NCI-H526 (cell line): ENCODE data around the gene CYP27C1.
A peak's percentile ranks its signal among the peaks of the same experiment; 100 is the strongest.

Experiments used
- DNase-seq, 2 experiments: peaks; one replicate each; lab custom pipeline; 2025; lab: John Stamatoyannopoulos, UW

The CYP27C1 gene

DNA sequence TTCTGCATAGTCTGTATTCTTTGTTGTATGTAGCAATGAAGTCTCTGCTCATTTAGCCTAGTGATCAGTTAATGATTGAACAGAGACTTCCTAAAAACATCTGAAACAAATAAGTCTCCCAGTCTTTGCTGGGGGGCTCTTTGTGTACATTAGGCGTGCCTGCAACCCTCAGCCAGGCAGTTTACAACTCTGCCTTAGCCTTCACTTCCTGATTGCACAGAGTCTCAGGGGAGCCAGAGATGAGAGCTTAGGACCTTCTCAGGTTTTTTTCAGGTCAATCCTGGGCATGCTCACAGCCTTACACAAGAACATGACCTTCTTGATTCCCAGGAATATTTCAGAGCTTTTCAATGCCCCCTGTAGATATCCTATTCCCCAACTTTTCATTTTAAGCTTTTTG is 69.1 kb downstream of the CYP27C1 start:
- no peak for DNase-seq

DNA sequence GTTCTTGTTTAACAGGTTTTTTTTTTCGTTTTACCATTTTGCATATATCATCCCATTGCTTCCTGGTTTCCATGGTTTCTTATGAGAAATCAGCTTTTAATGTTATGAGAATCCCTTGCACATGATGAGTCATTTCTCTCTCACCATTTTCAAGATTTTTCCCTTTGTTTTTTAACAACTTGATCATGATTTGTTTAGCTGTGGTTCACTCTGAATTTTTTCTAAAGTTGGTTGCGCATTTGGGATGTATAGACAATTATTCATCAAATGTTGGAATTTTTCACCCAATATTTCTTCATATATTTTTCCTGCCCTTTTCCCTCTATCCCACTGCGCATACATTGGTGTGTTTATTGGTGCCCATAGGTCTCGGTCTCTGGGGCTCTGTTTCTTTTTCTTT is 70.7 kb downstream of the CYP27C1 start:
- DNase-seq: no peak

DNA sequence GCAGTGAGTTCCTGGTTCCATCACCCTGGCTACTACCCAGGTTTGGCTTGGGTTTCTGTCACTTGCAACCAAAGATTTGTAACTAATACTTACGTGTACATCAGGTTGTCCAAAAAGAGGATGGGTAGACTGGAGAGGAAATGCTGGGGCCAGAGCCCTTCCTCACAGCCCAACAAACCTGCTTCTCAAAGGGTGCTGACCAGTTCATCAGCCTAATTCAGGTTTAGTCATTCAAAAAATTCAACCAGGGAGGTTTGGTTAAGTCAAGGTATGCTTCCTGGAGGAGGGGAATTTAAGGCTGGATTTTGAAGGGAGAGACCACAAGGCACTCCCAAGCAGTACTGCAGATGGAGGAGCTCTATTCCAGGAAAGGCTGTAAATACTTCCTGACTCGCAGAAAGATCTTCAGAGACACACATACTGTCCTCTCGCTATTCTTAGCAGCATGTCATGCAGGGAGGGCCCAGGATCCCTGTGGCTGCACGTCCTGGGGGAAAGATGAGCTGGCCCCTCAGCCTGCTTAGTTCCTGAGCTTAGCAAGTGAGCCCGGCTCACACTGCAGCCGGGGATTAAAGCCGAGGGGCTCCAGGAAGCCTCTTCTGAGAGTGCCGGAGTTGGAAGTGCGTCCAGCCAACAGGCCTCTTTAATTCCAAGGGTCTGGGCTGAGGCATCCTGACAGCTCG is 73.1 kb downstream of the CYP27C1 start:
- no peak for DNase-seq

DNA sequence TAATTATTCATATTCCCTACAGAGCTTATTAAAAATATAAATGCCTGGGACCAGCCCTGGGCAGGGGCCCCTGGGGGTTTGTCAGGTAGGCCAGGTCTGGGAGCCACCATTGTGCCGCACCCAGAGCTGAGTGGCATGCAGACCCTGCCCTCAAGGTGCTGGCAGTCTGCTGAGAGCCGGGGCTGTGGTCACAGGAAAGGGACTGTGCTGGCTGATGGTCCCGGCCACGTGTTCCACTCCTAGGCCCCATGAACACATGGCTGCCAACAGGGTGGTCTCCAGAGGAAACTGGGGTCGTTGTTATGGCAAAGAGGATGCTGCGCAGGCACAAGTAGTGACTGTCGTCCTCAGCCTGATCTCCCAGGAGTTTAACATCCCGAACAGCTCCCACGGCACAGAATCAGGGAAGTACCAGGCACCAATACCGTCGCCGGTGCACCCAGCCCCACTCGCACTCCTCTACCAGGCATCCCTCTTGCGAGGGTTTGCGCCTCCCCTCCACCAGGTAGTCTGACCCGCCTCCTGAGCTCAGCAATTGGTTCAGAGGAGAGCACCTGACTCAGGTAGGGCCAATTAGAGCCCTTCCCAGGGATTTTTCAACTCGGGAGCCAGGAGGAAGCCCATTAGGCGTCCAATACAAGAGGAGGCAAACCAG is 73.9 kb downstream of the CYP27C1 start:
- DNase-seq: no peak

DNA sequence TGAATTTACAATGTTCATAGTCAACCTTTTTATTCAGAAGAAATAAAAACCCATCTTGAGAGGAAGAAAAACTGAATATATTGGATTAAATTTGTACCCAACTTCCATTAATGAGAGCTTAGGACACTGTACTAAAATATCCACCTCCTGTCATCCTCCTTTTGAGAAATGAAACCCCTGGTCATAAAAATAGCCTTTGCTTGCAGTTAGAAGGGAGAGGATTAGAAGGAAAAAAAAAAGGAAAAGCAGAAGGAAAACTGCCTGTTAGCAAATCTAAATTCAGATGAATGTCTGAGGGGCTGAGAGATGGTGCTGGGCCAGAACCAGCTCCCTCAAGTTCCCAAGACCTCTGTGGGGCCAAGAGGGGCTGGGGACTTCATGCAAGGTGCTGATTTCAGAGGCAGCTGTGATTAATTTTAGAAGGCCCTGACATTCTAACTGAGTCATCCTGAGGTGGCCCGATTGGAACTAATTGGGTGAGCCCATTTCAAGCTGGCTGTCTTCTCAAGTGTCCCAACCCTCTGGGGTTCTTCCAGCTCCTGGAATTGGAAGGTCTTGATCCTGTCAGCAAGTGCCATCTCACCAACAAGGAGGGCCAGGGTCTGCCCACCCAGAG is 74.7 kb downstream of the CYP27C1 start:
- no peak for DNase-seq

DNA sequence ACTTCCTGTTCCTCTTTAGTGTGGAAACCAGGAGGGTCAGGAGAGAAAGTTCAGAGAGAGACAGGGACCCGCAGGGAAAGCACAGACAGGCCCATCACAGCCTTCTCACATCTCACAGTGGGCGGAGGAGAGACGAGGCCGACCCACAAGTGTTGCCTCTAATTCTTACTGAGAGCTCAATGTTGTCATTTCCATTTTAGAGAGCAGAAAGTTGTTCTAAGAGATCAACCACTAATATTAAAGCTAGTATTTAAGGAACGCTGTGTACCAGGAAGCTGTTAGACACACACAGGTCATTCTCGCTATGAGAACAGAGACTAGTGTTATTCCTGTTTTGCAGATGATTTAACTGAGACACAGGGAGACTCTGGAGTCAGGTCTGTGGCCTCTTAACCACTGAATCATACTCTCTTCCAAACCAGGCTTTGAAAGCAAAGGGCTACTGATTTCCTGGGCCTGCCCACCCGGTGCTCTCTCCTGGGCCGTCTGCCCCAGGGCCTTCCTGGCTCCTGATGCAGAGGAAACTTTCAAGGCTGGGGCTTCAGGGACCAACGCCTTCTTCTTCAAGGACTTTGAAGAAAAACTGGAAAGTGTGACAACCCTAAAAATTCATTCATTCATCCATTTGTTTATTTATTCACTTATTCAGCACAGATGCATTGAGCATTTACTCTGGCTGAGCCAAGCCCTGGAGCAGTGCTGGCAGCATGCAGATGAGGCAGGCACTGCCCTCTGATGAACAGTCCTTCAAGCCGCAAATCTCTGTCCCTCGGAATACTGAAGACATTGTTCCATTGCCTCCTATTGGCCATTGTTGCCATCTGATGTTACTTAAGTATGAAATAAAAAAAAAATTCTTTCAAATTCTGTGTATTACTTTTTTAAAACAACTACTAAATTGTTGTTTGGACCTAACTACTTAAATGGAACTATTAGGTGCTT is 76.0 kb downstream of the CYP27C1 start:
- DNase-seq: peak in 1 of 2 experiments; percentile 19

DNA sequence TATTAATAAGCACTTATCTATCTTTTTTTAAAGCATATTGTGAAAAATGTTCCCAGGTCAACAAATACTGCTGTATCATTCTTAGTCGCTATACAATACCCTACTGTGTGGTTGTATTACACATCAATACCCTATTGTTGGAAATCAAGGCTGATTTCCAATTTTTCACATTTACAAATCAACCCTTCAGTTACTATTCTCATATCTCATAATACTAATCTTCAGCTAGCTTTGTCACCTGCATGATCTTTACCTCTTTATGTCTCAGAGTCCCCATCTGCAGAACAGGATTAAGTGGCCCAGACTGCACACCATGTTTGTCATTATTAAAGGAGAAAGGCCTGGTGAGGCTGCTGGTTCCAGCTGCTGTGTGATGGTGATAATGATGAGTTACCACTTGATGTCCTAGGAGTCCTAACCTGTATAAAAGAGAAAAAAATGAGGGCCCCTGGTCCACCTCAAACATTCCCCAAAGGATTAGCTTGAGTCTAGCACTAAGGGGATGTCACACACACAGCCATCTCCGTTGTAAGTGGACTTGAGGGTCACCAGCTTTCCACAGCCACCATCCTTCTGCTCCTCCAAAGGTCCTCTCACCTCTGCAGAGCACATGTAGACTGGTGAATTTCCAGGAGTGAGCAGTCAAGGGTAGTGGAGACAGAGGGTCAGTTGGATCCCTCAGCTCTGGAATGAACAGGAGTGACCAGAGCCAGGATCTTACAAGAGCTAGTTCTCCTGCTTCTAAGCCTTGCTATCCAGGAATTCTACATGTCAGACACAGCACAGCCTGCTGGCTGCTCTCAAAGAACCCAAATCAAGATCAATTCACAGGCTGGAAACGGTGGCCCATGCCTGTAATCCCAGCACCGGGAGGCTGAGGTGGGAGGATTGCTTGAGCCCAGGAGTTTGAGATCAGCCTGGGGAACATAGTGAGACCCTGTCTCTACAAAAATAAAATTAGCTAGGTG is 77.2 kb downstream of the CYP27C1 start:
- no peak for DNase-seq

DNA sequence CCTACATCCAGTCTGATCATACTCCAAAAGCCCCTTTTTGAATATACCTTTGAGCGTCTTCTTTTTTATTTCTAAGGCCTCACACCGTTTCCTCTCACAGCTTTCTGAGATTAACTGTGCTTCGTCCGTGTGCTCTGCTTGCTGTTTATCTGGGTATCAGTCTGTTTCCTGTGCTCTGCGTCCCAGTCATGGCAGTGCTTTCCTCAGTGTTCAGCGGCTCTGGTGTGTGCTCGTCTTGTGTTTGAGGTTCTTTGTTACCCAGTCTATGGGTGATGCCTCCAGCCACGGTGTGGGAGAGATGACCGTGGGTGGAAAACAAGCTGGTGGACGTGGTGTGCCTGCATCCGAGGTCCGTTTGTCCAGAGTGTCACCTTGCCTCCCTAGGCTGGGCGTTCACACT is 79.6 kb downstream of the CYP27C1 start:
- no peak for DNase-seq

DNA sequence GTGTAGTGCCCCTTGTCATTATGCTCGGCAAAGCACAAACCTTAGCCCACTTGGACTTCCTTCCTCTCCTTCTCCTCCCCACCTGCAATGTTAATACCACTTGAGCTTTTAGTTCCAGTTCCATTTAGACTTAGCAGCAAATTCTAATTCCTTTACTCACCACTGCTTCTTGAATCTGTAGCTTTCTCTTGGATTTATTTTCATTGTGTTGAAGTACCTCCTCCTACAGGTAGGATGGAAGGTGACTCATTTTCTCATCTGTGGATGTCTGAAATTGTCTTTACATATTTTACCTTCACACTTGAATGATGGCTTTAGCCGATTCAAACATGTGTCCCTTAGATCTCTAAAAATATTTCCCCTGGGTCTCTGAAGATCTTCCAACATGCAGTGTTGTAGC is 80.3 kb downstream of the CYP27C1 start:
- DNase-seq: no peak

DNA sequence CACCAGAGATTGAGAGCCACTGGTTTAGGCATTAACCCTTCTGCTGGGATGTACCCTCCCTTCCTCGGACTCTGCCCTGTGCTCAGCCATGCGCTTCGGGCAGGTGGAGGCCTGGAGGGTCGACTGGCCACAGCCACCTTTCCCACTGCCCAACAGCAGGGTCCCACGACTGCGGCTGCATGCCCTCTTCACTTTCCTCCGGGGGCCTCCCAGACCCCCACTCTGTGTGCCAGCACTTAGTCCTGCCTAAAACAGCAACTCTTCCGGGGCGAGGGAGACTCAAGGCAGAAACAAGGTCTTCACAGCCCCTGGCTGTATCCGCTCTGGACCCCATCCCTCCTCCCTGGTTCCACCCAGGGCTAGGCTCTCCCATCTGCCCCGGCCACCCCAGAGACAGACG is 81.8 kb downstream of the CYP27C1 start:
- DNase-seq: no peak

DNA sequence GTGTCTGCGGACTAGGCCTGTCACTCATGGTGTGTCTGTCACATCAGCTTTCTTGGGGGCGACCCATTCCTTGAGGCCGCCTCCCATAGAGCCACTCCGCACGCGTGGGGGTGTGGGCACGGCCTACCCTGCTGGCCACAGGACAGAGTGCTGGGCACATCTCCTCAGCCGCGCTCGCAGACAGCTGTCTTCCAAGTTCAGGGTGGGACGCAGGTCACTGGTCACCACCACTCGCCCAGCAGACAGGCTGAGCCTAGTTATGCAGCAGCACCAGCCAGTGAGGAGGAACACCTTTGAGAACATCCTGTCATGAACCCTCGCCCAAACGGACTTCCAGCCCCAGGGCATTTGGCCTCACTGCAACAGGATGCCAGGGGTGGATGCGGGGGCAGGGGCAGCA is 82.4 kb downstream of the CYP27C1 start:
- DNase-seq: no peak

DNA sequence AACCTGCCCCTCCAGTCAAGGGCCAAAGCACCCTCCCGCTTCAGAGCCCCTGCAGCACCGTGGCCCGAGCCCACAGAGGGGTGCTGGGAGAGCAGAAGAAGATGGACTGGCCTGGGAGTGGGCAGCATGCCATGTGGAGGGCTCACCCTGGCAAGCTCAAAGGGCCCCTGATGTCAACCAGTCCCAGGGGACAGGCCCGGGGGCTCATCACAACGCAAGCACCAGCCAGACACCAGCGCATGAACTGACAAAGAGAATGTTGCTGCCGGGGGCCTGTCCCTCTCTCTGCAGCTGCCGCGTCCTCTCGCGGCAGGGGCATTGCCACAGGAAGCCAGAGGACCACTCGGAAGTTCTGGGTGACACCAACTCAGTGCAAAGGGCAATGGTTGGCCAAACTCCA is 82.9 kb downstream of the CYP27C1 start:
- no peak for DNase-seq

DNA sequence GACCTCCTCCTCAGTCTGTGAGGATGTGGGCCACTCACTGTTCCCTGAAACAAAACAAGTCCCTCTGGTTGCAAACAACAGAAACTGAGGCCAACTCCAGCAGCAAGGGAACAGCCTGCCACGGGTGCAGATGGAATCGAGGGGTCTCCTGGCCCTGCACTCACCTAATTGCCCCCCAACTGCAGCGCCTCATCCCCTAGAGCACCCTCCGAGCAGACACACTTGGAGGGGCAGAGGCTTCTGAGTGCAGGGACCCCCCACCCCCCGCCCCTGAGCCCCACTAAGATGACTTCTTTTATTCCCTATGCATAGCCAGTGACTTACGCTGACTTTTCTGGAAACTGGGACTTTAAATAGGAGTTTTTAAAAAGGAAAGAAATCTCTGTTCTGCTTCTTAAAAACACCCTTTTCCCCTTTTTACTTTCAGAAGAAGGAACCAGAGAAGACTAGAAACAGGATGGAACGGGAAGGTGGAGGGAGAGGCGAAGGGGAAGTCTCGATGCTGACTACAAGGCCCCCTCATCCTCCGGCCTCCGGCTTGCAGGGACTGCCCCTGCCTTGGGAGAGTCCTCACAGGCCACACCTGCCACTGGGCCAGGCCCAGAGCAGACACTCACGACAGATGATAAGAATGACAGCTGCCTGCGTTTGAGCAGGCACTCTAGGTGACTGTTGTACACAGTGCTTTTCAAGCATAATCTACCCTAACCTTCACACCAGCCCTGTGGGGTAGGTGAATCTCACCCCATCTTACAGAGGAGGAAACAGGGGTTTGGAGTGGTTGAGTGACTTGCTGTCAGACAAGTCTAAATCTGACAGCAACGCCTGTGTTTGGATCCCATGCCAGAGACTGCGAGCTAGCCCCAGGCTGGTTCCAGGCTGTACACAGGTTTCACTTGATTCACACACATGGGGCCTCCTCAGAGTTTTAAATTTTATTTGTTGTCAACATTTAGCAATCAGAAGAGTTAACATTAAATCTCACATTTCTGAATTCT is 85.0 kb downstream of the CYP27C1 start:
- DNase-seq: no peak

DNA sequence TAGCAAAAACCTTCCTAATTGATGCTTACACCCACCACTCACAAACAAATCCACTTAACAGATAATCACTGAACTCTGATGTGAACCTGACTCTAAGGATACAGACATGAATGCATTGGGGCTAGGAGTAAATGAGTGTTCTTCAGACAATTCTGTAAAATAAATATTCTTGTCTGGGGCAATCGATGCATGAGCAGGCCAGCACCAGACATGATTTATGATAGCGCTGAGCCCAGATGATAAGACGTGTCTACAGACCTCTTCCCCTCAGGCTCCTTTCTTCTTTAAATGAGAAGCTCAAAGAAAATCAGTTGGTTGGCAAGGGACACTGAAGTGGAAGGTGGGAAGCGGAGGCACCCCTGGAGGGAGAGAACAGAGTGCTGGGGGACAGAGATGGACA is 85.9 kb downstream of the CYP27C1 start:
- no peak for DNase-seq
